WTC11 (cell line): ENCODE data around the gene REX1BD. TPM values are rescaled to one million over a fixed set of nuclear protein-coding genes. Genes with fewer than 3 reads are reported as not detected.

Experiments used
- ATF1 ChIP-seq: sonication (generic); formaldehyde crosslinking; IDR thresholded peaks from 2 replicates; pipeline ENCODE4 v1.8.1; 2023; ENCODE audit warnings: mild to moderate bottlenecking, moderate library complexity, missing genetic modification reagents
- FOXP4 ChIP-seq: sonication (generic); formaldehyde crosslinking; IDR thresholded peaks from 2 replicates; pipeline ENCODE4 v1.8.0; 2022; ENCODE audit warnings: mild to moderate bottlenecking, missing genetic modification reagents
- JAZF1 ChIP-seq: fragments of 250-450 bp; sonication (Bioruptor Pico); IDR thresholded peaks from 2 replicates; pipeline ENCODE4 v1.9.0; 2021; ENCODE audit warnings: moderate library complexity, mild to moderate bottlenecking, inconsistent platforms
- PRDM15 ChIP-seq: sonication (generic); formaldehyde crosslinking; IDR thresholded peaks from 2 replicates; pipeline ENCODE4 v1.8.0; 2022; ENCODE audit warnings: missing genetic modification reagents
- RELA ChIP-seq: sonication (generic); formaldehyde crosslinking; IDR thresholded peaks from 2 replicates; pipeline ENCODE4 v1.8.1; 2022; ENCODE audit warnings: missing genetic modification reagents, mild to moderate bottlenecking, borderline replicate concordance
- ZMAT4 ChIP-seq: fragments of 250-450 bp; sonication (Bioruptor Pico); IDR thresholded peaks from 2 replicates; pipeline ENCODE4 v1.9.0; 2021; ENCODE audit warnings: mild to moderate bottlenecking
- ZNF232 ChIP-seq: sonication (generic); formaldehyde crosslinking; IDR thresholded peaks from 2 replicates; pipeline ENCODE4 v1.8.0; 2022; ENCODE audit warnings: mild to moderate bottlenecking, missing genetic modification reagents
- ZNF281 ChIP-seq: sonication (generic); formaldehyde crosslinking; IDR thresholded peaks from 2 replicates; pipeline ENCODE4 v1.8.0; 2023; ENCODE audit warnings: mild to moderate bottlenecking, missing genetic modification reagents
- ZNF532 ChIP-seq: fragments of 250-450 bp; sonication (Bioruptor Pico); IDR thresholded peaks from 2 replicates; pipeline ENCODE4 v1.9.0; 2021; ENCODE audit warnings: mild to moderate bottlenecking, borderline replicate concordance
- ZNF671 ChIP-seq: fragments of 250-450 bp; sonication (Bioruptor Pico); IDR thresholded peaks from 2 replicates; pipeline ENCODE4 v1.8.0; 2021; ENCODE audit warnings: mild to moderate bottlenecking
- total RNA-seq: library from RNA; stranded (reverse); gene quantifications from 3 replicates; pipeline ENCODE4 v1.2.3, GENCODE V29; 2021
- TF ChIP-seq, protein P1 (sequence below): sonication (generic); formaldehyde crosslinking; IDR thresholded peaks from 2 replicates; pipeline ENCODE4 v1.8.0; 2022; ENCODE audit warnings: mild to moderate bottlenecking, missing genetic modification reagents
- TF ChIP-seq, protein P2 (sequence below): sonication (generic); formaldehyde crosslinking; IDR thresholded peaks from 2 replicates; pipeline ENCODE4 v1.8.1; 2022; ENCODE audit warnings: mild to moderate bottlenecking, moderate library complexity, missing genetic modification reagents

Gene REX1BD
- total RNA-seq, 1 experiment from 2014 or later: 90.2 TPM

- TF ChIP-seq FOXP4 (CRISPR knock-in tag): peak; percentile 75; the same call in 1 of the 2 replicates
- TF ChIP-seq JAZF1 (CRISPR knock-in tag): no peak
- TF ChIP-seq ZNF281 (CRISPR knock-in tag): no peak
- TF ChIP-seq ATF1 (CRISPR knock-in tag): no peak
- TF ChIP-seq ZNF671: no peak
- no peak for TF ChIP-seq ZNF532 (CRISPR knock-in tag)
- TF ChIP-seq PRDM15 (CRISPR knock-in tag): peak; percentile 79
- 0 out of 2 replicates have a peak, but pooled peaks have one; percentile 15 for TF ChIP-seq ZNF232
- TF ChIP-seq, protein P1, sequence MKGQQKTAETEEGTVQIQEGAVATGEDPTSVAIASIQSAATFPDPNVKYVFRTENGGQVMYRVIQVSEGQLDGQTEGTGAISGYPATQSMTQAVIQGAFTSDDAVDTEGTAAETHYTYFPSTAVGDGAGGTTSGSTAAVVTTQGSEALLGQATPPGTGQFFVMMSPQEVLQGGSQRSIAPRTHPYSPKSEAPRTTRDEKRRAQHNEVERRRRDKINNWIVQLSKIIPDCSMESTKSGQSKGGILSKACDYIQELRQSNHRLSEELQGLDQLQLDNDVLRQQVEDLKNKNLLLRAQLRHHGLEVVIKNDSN: peak; percentile 45; the same call in 1 of the 2 replicates
- TF ChIP-seq RELA: no peak
- TF ChIP-seq ZMAT4 (CRISPR knock-in tag): no peak
- TF ChIP-seq, protein P2, sequence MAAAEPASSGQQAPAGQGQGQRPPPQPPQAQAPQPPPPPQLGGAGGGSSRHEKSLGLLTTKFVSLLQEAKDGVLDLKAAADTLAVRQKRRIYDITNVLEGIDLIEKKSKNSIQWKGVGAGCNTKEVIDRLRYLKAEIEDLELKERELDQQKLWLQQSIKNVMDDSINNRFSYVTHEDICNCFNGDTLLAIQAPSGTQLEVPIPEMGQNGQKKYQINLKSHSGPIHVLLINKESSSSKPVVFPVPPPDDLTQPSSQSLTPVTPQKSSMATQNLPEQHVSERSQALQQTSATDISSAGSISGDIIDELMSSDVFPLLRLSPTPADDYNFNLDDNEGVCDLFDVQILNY (CRISPR knock-in tag): no peak
Observed at GRCh38 chr19:18557411-18558201, 31.0 kb upstream of the REX1BD start, which contains the start of gene KXD1 (continued).
